Measurements from ENCODE around the gene REV1.

GRCh38 chr2:99458529-99458928 lies 31.3 kb downstream of the REV1 start:
- TF ChIP-seq CTCF (IDR thresholded peaks at IDR 0.05) (no peak), POLR2AphosphoS5 (IDR thresholded peaks at IDR 0.05) (no peak), POLR2A (IDR thresholded peaks at IDR 0.05) (no peak)

Data from sigmoid colon (tissue), 4 donors.